AG04449 (cell line): Measurements from ENCODE around the gene OR56B4.

Experiments
- CTCF ChIA-PET: fragments of 350-600 bp; formaldehyde crosslinking; extraction: SDS; loops from one replicate; lab custom pipeline; 2021; ENCODE audit warnings: antibody characterized with exemption; lab: Yijun Ruan, JAX
- POLR2A ChIA-PET: fragments of 400-600, 350-600 bp; formaldehyde crosslinking; extraction: SDS; loops from one replicate; lab custom pipeline; 2020; ENCODE audit warnings: antibody characterized with exemption, inconsistent platforms; lab: Yijun Ruan, JAX
- DNase-seq: peaks from one replicate; pipeline ENCODE4 v3.0.0-alpha.2; 2010; ENCODE audit warnings: low read depth, low spot score
- H3K4me3 ChIP-seq: 2 replicates; pipeline ENCODE4 v1.5.1; 2011; ENCODE audit warnings: low read depth, mild to moderate bottlenecking, control low read depth, low read length
- TF ChIP-seq, protein P1 (sequence below): IDR thresholded peaks from one replicate; pipeline ENCODE4 v1.5.1; 2011; ENCODE audit warnings: mild to moderate bottlenecking, moderate library complexity, low read length, control low read depth, inconsistent platforms; ENCODE audit not compliant: insufficient read depth; ENCODE audit errors: missing control alignments

The OR56B4 gene

GRCh38 chr11:6083129-6083528 lies 24.4 kb upstream of the OR56B4 start:
- CTCF ChIA-PET, result no interaction called here
- DNase-seq, result no peak
- POLR2A ChIA-PET, result no interaction called here
- no peak overlapping the region for H3K4me3 ChIP-seq
- TF ChIP-seq, protein P1, sequence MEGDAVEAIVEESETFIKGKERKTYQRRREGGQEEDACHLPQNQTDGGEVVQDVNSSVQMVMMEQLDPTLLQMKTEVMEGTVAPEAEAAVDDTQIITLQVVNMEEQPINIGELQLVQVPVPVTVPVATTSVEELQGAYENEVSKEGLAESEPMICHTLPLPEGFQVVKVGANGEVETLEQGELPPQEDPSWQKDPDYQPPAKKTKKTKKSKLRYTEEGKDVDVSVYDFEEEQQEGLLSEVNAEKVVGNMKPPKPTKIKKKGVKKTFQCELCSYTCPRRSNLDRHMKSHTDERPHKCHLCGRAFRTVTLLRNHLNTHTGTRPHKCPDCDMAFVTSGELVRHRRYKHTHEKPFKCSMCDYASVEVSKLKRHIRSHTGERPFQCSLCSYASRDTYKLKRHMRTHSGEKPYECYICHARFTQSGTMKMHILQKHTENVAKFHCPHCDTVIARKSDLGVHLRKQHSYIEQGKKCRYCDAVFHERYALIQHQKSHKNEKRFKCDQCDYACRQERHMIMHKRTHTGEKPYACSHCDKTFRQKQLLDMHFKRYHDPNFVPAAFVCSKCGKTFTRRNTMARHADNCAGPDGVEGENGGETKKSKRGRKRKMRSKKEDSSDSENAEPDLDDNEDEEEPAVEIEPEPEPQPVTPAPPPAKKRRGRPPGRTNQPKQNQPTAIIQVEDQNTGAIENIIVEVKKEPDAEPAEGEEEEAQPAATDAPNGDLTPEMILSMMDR, result no peak

DNA sequence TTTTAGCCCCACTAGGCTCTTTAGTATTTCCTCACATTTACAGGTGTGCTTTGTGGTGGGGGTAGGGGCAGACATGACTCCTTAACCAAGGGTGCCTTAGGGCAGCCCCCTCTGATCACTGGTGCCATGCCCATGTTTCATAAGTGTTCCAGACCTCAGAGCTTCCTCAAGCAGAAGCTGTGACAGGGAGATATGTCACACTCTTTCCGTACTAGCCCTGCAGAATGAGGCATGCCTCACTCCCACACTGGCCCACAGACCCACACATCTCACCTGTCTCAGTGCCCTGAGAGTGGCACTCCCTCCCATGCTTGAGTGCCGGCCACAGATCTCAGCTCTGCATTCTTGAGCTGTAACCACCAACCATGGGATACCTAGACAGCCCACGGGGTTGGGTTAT lies 22.9 kb upstream of the OR56B4 start:
- no peak overlapping the region for H3K4me3 ChIP-seq
- no peak for DNase-seq
- CTCF ChIA-PET, result no interaction called here
- TF ChIP-seq, protein P1, result no peak
- POLR2A ChIA-PET, result no interaction called here

DNA sequence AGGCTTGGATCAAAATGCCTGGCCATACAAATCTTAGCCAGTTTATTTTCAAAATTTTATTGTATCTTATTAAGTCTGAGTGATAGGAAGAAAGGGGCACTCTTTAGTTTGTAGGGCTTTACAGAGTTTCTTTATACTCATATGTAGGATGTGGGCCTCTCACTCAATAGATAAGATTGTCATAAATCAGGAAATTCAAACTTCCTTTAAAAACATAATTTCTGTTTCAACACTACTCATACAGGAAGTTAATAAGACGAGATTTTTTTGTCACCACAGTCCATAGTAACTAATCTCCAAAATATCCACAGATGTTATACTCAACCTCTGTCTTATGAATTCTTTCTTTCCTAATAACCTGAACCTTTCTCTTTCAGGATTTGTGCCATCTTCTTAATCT lies 13.3 kb upstream of the OR56B4 start:
- TF ChIP-seq, protein P1, result no peak
- CTCF ChIA-PET, result no interaction called here
- POLR2A ChIA-PET, result no interaction called here
- no peak for DNase-seq
- no peak overlapping the region for H3K4me3 ChIP-seq

GRCh38 chr11:6095798-6096197 lies 11.7 kb upstream of the OR56B4 start:
- no peak overlapping the region for H3K4me3 ChIP-seq
- TF ChIP-seq, protein P1, result no peak
- ChIA-PET CTCF (no interaction called here), POLR2A (no interaction called here)
- no peak for DNase-seq

DNA sequence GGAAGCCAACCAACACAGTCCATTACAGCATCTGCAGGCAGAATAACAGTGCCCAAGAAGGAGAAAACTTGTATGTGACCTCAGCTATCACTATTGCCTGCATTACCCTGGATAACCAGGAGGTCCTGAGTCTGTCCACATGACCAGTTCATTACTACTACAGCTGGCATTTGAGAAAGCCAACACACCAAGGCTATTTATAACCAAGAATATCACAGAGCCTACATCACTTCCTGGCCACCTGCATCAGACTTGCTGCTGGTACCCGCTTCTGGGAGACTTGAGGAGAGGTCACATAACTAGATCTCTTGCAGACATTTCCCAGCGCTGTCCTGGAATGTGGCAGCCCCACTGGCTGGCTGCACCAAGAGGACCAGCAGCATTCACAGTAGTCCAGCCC lies 11.1 kb upstream of the OR56B4 start:
- H3K4me3 ChIP-seq, result no peak overlapping the region
- no peak for DNase-seq
- POLR2A ChIA-PET, result no interaction called here
- TF ChIP-seq, protein P1, result no peak
- CTCF ChIA-PET, result no interaction called here

DNA sequence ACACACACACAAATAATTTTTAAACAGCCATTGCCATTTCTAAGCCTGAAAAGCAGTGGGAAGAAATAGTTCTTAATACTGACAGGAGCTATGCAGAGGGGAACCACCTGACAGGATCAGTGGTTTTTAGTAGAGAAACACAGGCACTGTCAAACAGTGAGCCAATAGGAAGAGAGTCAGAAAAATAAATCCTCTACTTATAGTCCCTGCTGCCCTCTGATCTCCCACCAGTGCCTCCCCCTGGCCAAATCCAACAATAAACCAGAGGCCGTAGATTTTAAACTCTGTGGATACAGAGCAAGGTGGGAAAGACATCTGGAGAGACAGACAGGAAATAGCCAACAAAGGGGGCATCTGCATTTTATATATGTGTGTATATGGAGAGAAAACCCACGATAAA lies 7.9 kb upstream of the OR56B4 start:
- ChIA-PET CTCF (no interaction called here), POLR2A (no interaction called here)
- TF ChIP-seq, protein P1, result no peak
- no peak overlapping the region for H3K4me3 ChIP-seq
- DNase-seq, result no peak
